ENCODE data around the gene PCDHGA12. TPM values are rescaled to one million over a fixed set of nuclear protein-coding genes. Genes with fewer than 3 reads are reported as not detected.
A peak's percentile ranks its signal among the peaks of the same experiment; 100 is the strongest.
"Not testable (repeated sequence)": the region's sequence is repeated elsewhere in the genome, so short reads cannot be mapped to it uniquely, and the experiment has no call there.

The PCDHGA12 gene
- total RNA-seq, 1 donor from 2014 or later, result 5.9 TPM

- H3K4me1 ChIP-seq; intact Hi-C loops (cut with DNase I); H3K36me3 ChIP-seq: not testable (repeated sequence)
- DNase-seq, result peak; percentile 86
- Histone ChIP-seq H3K4me3 (peak within 1 kb of the TSS; percentile 48), H3K9me3 (peaks cover 82% of the 10 kb centered on the region), H3K27me3 (ENCODE audit: low read depth) (peaks cover 16% of the 10 kb centered on the region), H3K27ac (peak within 1 kb of the TSS; percentile 48)
- peak; percentile 92 to 93 for ATAC-seq
- peak; percentile 68 for TF ChIP-seq CTCF (IDR thresholded peaks at IDR 0.05)
Measured at GRCh38 chr5:141417494-141418172, 12.7 kb upstream of the PCDHGA12 start, which contains the start of gene PCDHGB7. Gene PCDHGB7, plus strand, starts transcription at chr5:141417677. Its CDS starts 183 bp downstream, at chr5:141417860.

GRCh38 chr5:141419074-141419880 is 11.0 kb upstream of the PCDHGA12 start:
- intact Hi-C loops (cut with DNase I), result no loop called here
- Histone ChIP-seq H3K4me1 (no peaks in the 10 kb centered on the region), H3K4me3 (no peak overlapping the region), H3K36me3 (no peaks in the 10 kb centered on the region), H3K27ac (no peak overlapping the region), H3K9me3 (peaks cover 84% of the 10 kb centered on the region), H3K27me3 (ENCODE audit: low read depth) (peaks cover 16% of the 10 kb centered on the region)
- ATAC-seq, result no peak
- no peak for DNase-seq
- TF ChIP-seq CTCF (IDR thresholded peaks at IDR 0.05), result no peak

- Histone ChIP-seq H3K27me3 (ENCODE audit: low read depth) (peaks cover 12% of the 10 kb centered on the region), H3K4me3 (peak within 1 kb of the TSS; percentile 48), H3K4me1 (no peaks in the 10 kb centered on the region), H3K27ac (no peak within 1 kb of the TSS), H3K36me3 (no peaks in the 10 kb centered on the region), H3K9me3 (peaks cover 85% of the 10 kb centered on the region)
- TF ChIP-seq CTCF (IDR thresholded peaks at IDR 0.05), result peak; percentile 46
- peak; percentile 69 for DNase-seq
- peak; percentile 56 to 67 for ATAC-seq
- intact Hi-C loops (cut with DNase I), result no loop called here
Measured at GRCh38 chr5:141420855-141421488, 9.3 kb upstream of the PCDHGA12 start, which contains the start of gene PCDHGA11. Gene PCDHGA11, plus strand, starts transcription at chr5:141421051. Its CDS starts 177 bp downstream, at chr5:141421228.

GRCh38 chr5:141421489-141421855 is 8.8 kb upstream of the PCDHGA12 start:
- peak overlapping the region; percentile 48 for H3K4me3 ChIP-seq
- no peak overlapping the region for H3K27ac ChIP-seq
- ATAC-seq (no peak), DNase-seq (no peak)
- no peaks in the 10 kb centered on the region for H3K4me1 ChIP-seq
- H3K27me3 ChIP-seq (ENCODE audit: low read depth), result peaks cover 12% of the 10 kb centered on the region
- intact Hi-C loops (cut with DNase I), result no loop called here
- TF ChIP-seq CTCF (IDR thresholded peaks at IDR 0.05), result no peak
- H3K9me3 ChIP-seq, result peaks cover 88% of the 10 kb centered on the region
- no peaks in the 10 kb centered on the region for H3K36me3 ChIP-seq

GRCh38 chr5:141422742-141423291 is 7.5 kb upstream of the PCDHGA12 start:
- intact Hi-C loops (cut with DNase I), result no loop called here
- peaks cover 12% of the 10 kb centered on the region for H3K27me3 ChIP-seq (ENCODE audit: low read depth)
- no peak for DNase-seq

More at GRCh38 chr5:141422742-141423291, 7.5 kb upstream of the PCDHGA12 start:
- no peak for ATAC-seq
- Histone ChIP-seq H3K9me3 (peaks cover 97% of the 10 kb centered on the region), H3K4me3 (no peak overlapping the region), H3K27ac (no peak overlapping the region), H3K36me3 (no peaks in the 10 kb centered on the region), H3K4me1 (no peaks in the 10 kb centered on the region)
- no peak for TF ChIP-seq CTCF (IDR thresholded peaks at IDR 0.05)
